Omental fat pad (tissue), 4 donors: ENCODE results near the gene KSR1. TPM values are rescaled to one million over a fixed set of nuclear protein-coding genes. Genes with fewer than 3 reads are reported as not detected.

ENCODE experiments used
- ATAC-seq: fragments of 150-250 bp; one replicate; pipeline ENCODE4 v1.9.1; 2016; ENCODE audit warnings: mild to moderate bottlenecking, moderate library complexity; ENCODE audit not compliant: low FRiP score
- DNase-seq: peaks from one replicate; pipeline ENCODE4 v3.0.0-alpha.2; 2019; ENCODE audit warnings: low spot score
- total RNA-seq, 4 donors: library from RNA; depleted of rRNA; stranded (reverse); fragments of >200 nt; gene quantifications; one replicate each; pipeline ENCODE4 v1.1.0, GENCODE V29; 2016
- TF ChIP-seq, protein P1 (sequence below), 3 donors: fragments of 450-650 bp; IDR thresholded peaks; one replicate each; pipeline ENCODE4 v1.5.1; 2016 to 2017; ENCODE audit warnings: antibody characterized with exemption in 3 of 3, mild to moderate bottlenecking in 3 of 3, moderate library complexity in 2 of 3

The KSR1 gene
- total RNA-seq, 4 donors from 2014 or later: 25.8 to 42.3 (median 33.9) TPM

DNA sequence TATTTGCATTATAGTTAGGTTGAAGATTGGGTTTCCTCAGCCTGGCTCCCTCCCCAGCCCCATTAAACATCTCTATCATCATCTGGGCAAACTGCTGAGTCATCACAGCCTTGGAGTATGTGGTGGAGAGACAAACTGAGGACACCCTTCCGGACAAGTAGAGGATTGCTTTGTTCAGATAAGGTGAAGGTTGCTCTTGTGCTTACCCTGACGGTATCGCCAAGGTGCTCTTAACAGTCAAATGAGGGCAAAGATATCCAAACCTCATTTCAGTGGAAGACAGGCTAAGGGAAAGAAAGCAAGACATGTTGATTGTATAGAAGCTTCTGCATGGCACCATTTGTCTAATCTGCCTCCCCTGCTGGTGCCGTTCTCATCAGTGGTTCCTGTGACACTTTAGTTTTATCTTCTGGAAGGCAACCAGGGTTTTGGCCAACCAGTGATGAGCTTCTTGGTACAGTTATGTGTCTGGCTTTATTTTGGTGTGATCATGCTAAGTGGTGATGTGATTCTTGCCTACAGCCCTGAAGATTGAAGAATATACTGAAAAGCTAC lies 117.8 kb downstream of the KSR1 start:
- DNase-seq (no peak), ATAC-seq (no peak)
- TF ChIP-seq, protein P1, sequence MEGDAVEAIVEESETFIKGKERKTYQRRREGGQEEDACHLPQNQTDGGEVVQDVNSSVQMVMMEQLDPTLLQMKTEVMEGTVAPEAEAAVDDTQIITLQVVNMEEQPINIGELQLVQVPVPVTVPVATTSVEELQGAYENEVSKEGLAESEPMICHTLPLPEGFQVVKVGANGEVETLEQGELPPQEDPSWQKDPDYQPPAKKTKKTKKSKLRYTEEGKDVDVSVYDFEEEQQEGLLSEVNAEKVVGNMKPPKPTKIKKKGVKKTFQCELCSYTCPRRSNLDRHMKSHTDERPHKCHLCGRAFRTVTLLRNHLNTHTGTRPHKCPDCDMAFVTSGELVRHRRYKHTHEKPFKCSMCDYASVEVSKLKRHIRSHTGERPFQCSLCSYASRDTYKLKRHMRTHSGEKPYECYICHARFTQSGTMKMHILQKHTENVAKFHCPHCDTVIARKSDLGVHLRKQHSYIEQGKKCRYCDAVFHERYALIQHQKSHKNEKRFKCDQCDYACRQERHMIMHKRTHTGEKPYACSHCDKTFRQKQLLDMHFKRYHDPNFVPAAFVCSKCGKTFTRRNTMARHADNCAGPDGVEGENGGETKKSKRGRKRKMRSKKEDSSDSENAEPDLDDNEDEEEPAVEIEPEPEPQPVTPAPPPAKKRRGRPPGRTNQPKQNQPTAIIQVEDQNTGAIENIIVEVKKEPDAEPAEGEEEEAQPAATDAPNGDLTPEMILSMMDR (IDR thresholded peaks at IDR 0.05): no peak

- TF ChIP-seq, protein P1 (IDR thresholded peaks at IDR 0.05): no peak
- DNase-seq (no peak), ATAC-seq (no peak)
Observed at GRCh38 chr17:27575096-27575911, 119.1 kb downstream of the KSR1 start.

DNA sequence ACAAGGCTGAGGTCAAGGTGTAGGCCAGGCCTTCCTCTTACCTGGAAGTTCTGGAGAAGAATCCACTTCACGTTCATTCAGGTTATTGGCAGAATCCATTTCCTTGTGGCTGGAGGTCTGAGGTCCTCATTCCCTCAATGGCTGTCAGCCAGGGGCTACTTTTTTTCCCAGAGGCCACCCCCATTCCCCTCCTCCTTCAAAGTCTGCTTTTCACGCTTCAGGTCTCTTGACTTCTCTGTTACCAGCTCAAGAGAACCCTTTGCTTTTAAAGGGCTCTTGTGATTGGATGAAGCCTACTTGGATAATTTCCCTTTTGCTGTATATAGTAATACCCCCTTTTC lies 119.6 kb downstream of the KSR1 start:
- TF ChIP-seq, protein P1 (IDR thresholded peaks at IDR 0.05): no peak
- no peak for ATAC-seq
- no peak for DNase-seq

DNA sequence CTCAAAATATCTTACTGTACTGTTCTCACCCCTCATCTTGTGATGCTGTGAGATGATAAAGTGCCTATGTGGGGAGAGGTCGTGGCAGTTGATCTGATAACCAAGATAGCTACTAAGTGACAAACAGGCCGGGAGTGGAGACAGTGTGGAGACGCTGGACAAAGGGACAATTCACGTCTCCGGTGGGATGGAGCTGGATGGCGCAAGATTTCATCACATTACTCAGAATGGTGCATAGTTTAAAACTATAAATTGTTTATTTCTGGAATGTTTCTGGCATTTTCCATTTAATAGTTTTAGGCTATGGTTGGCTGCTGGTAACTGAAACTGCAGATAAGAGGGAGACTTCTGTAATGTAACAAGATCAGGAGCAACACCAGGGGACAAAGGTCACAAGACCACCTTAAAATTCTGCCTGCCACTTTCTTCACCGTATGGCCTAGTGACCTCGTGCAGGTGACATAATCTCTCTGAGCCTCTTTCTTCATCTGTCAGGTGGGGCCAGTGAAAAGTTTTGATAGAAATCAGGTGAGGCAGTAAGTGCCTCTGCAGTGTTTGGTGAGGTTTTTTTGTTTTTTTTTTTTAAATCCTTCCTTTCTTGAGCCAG lies 120.3 kb downstream of the KSR1 start:
- DNase-seq (no peak), ATAC-seq (no peak)
- TF ChIP-seq, protein P1 (IDR thresholded peaks at IDR 0.05): no peak

- TF ChIP-seq, protein P1 (IDR thresholded peaks at IDR 0.05): no peak
- ATAC-seq (no peak), DNase-seq (no peak)
Observed at GRCh38 chr17:27577121-27577761, 121.0 kb downstream of the KSR1 start.

DNA sequence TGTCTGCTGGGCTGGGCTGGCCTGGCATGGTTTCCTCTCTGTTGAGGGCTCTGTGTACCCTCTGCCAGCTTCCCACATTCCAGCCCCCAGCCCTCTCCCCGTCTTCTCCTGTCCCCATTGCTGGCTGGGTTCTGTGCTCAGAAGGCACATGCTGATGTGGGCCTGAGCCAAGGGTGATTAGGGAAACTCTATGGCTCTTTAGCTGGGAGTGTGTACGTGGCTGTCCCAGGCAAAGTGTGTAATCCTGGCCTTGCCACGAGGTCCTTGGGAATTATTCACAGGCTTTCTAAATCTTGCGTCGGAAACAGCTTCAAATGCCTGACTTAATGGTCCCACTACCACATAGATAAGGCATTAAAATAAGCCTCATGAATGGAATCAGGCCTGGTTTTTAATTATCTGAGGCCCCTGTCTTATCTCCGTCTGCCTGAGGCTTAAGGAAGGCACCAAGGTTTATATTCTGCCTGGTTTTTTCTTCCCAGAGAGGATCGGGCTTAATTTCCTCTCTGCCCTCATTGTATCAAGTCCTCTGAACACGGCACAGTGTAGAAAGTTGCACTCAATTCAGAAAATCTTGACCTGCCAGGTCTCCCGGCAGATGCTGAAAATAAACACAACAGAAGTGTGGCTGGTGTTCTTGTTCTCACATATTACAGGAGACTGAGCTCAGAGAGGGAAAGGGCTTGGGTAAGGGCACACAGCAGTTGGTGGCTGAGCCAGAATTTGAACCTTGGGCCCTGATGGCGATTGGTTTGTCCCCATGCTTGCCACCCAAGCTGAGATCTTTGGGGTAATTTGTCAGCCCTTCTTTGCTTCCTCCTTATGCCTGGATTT lies 121.9 kb downstream of the KSR1 start:
- DNase-seq (no peak), ATAC-seq (no peak)
- TF ChIP-seq, protein P1 (IDR thresholded peaks at IDR 0.05): no peak
